ENCODE measurements around the gene SEMA3A.

SEMA3A gene

DNA sequence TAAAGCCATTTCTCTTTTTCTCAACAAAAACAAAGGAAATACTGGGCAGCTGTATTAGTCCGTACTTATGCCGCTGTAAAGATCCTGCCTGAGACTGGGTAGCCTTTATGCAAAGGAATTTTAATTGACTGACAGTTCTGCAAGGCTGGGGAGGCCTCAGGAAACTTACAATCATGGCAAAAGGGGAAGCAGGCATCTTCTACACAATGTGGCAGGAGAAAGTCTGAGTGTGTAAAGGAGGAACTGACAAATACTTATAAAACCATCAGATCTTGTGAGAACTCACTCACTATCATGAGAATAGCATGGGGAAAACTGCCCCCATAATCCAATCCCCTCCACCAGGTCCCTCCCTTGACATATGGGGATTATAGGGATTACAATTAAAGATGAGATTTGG lies 264.3 kb downstream of the SEMA3A start:
- no peak for DNase-seq (ENCODE audit: low read depth in 2 of 2)

DNA sequence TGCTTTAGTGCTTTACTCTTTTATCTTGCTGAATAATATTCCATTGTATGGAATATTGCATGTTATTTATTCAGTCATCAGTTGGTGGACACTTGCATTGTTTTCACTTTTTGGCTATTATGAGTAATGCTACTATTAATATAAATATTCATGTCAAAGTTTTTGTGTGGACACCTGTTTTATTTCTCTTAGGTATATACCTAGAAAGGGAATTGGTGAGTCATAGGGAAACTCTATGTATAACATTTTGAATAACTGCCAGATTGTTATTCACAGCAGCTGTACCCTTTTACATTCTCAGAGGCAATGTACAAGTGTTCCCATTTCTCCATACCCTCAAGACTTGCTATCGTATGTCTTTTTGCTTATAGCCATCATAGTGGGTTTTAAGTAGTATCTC lies 268.7 kb downstream of the SEMA3A start:
- DNase-seq (ENCODE audit: low read depth in 2 of 2) = no peak

DNA sequence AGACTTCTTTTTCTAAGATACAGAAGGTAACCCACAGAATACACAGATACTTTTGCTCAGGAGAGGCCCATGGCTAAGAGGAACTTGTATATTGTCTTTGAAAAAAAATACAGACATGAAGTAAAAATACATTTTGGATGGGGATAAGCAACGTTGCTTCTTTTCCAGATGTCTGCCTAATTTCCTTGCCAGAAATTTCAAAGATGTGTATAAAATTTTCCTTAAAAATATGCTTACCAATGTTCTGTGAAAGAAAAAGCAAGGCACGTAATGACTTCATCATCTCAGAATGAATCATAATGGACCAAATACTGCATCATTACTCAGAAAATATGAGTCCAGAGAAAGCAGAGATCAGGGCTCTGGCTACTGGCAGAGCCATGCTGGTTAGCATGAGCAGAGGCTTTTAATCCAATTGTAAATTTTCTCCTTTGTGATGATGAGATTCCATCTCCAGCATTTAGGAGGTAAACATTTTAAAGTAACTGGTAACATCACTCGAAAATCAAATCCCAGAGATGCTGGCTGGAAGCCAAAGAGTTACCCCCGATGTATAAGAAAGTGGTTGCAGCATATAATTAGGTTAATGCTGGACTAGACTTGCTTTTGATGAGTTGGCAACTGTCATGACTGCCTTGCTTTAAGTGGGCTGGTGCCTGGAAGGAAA lies 272.5 kb downstream of the SEMA3A start:
- no peak for DNase-seq (ENCODE audit: low read depth in 2 of 2)

DNA sequence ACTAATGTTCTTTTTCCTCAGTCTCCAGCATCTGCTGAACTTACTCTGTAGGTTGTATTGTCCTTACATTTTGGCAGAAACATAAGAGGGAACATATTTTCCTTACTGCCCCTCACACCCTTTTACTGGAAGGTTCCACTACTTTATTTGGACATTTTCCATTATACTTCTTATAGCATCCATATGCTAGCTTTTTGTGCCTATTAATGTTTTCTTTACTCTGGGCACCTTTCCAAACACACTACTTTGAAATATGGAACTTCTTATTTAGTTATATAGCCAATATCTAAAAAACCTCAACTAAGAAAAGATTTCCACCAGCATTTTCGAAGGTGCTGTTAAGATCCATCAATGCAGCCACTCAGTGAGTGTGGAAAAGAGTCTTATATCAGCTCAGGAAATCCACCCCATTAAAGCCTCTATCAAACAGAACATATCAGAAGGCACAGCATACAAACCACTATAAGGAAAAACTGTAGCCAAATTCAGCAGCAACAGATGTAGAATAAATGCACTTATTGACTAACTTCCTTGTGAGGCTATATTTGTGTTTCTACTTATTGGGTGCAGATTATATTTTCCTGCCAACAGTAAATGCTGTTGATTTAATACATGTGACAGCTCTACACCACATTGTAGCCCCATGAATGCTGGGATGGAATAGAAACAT lies 273.2 kb downstream of the SEMA3A start:
- no peak for DNase-seq (ENCODE audit: low read depth in 2 of 2)

DNA sequence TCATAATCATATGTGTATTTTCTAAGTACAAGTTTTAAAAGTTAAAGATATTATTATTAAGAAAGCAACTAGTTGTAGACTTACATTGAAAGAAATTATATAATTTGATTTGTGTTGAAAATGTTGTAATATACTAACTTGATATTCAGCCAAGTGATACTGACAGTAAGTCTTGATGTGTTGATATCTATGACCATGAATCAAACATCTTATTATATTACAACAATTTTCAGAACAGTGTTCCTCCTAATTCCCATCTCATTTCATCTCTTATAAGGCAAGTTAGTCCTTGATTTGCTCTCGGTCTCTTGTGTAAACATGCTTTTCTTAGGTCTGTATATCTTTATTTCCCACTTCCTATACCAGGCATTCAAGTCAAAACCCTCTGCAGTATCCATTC lies 276.4 kb downstream of the SEMA3A start:
- no peak for DNase-seq (ENCODE audit: low read depth in 2 of 2)

DNA sequence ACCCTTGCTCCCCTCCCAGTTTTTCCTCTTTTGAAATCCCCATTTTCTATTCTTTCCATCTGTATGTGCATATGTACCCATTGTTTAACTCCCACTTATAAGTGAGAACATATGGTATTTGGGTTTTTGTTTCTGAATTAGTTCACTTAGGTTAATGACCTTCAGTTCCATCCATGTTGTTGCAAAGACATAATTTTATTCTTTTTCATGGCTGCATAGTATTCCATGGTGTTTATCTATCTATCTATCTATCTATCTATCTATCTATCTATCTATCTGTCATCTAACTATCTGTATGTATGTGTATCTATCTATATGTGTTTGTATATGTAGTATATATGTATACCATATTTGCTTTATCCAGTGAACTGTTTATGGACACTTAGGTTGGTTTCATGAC lies 281.4 kb downstream of the SEMA3A start:
- DNase-seq (ENCODE audit: low read depth in 2 of 2) = no peak

DNA sequence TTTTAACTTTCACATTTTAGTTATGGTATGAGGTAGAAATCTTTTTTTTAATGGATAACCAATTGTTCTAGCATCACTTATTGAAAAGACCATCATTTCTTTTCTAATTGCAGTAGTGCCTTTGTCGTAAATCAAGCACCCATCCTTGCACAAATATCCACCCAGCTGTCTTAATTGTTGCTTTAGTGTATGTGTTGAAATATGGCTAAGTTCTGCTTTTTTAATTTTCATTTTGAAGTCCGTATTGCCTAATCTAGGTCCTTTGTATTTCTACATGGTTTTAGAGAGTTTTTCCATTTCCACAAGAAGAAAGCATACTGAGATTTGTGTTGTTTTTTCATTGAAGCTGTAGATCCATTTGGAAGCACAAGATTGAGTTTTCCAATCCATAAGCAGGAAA lies 286.1 kb downstream of the SEMA3A start:
- DNase-seq (ENCODE audit: low read depth in 2 of 2) = no peak

All from stimulated activated CD8-positive, alpha-beta memory T cell treated with anti-CD3 and anti-CD28 coated beads, Interleukin-2, amount 100 ng/mL, for 48 hours (primary cell).